Loucy (cell line): Measurements from ENCODE around the gene PHB1.

Source experiments
- H2AFZ ChIP-seq: fragments of 200-600 bp; sonication (generic); 2 replicates; pipeline ENCODE4 v1.6.0; 2016; ENCODE audit warnings: antibody characterized with exemption, mild to moderate bottlenecking, low read length, moderate library complexity
- H3F3A ChIP-seq: fragments of 200-600 bp; 2 replicates; pipeline ENCODE4 v1.6.0; 2016; ENCODE audit warnings: antibody characterized with exemption, low read depth, mild to moderate bottlenecking
- H3K27me3 ChIP-seq: fragments of 200-600 bp; sonication (generic); 2 replicates; pipeline ENCODE4 v1.6.1; 2014; ENCODE audit warnings: low read length, mild to moderate bottlenecking; ENCODE audit not compliant: insufficient read depth, poor library complexity, severe bottlenecking
- H3K36me3 ChIP-seq: fragments of 200-600 bp; sonication (generic); 2 replicates; pipeline ENCODE4 v1.6.1; 2016; ENCODE audit warnings: low read length; ENCODE audit not compliant: insufficient read depth
- H3K4me1 ChIP-seq: fragments of 200-600 bp; sonication (generic); 2 replicates; pipeline ENCODE4 v1.5.1; 2014; ENCODE audit warnings: low read length, mild to moderate bottlenecking; ENCODE audit not compliant: insufficient read depth, poor library complexity, severe bottlenecking
- H3K4me2 ChIP-seq: fragments of 200-600 bp; sonication (generic); 2 replicates; pipeline ENCODE4 v1.6.0; 2014; ENCODE audit warnings: antibody characterized with exemption, low read length, low read depth, mild to moderate bottlenecking; ENCODE audit not compliant: poor library complexity, severe bottlenecking
- H3K4me3 ChIP-seq: fragments of 200-600 bp; sonication (generic); 2 replicates; pipeline ENCODE4 v1.5.1; 2014; ENCODE audit warnings: low read length, mild to moderate bottlenecking, mixed read lengths; ENCODE audit not compliant: poor library complexity, severe bottlenecking
- H3K79me2 ChIP-seq: fragments of 200-600 bp; sonication (generic); 2 replicates; pipeline ENCODE4 v1.6.1; 2014; ENCODE audit warnings: low read length; ENCODE audit not compliant: insufficient read depth
- H3K9ac ChIP-seq: fragments of 200-600 bp; sonication (generic); 2 replicates; pipeline ENCODE4 v1.6.0; 2014; ENCODE audit warnings: mild to moderate bottlenecking, low read depth, low read length, moderate library complexity; ENCODE audit not compliant: poor library complexity, severe bottlenecking
- H3K9me2 ChIP-seq: fragments of 200-600 bp; sonication (generic); replicated peaks from 2 replicates; pipeline ENCODE4 v1.6.1; 2016; ENCODE audit warnings: low read depth, low read length, mixed read lengths
- H3K9me3 ChIP-seq: fragments of 200-600 bp; sonication (generic); 2 replicates; pipeline ENCODE4 v1.6.1; 2014; ENCODE audit warnings: mild to moderate bottlenecking, antibody characterized with exemption, low read length, low read depth; ENCODE audit not compliant: insufficient read depth
- H4K20me1 ChIP-seq: fragments of 200-600 bp; sonication (generic); 2 replicates; pipeline ENCODE4 v1.6.0; 2014; ENCODE audit warnings: antibody characterized with exemption, low read length, mild to moderate bottlenecking; ENCODE audit not compliant: insufficient read depth, poor library complexity, severe bottlenecking
- CTCF ChIP-seq: fragments of 200-600 bp; sonication (generic); conservative IDR thresholded peaks from 2 replicates; pipeline ENCODE4 v1.5.1; 2014; ENCODE audit warnings: mild to moderate bottlenecking, antibody characterized with exemption, low read length
- EZH2phosphoT487 ChIP-seq: fragments of 200-600 bp; IDR thresholded peaks from 2 replicates; pipeline ENCODE4 v1.6.1; 2018; ENCODE audit warnings: antibody characterized with exemption, mild to moderate bottlenecking, moderate library complexity, borderline replicate concordance

Gene PHB1

DNA sequence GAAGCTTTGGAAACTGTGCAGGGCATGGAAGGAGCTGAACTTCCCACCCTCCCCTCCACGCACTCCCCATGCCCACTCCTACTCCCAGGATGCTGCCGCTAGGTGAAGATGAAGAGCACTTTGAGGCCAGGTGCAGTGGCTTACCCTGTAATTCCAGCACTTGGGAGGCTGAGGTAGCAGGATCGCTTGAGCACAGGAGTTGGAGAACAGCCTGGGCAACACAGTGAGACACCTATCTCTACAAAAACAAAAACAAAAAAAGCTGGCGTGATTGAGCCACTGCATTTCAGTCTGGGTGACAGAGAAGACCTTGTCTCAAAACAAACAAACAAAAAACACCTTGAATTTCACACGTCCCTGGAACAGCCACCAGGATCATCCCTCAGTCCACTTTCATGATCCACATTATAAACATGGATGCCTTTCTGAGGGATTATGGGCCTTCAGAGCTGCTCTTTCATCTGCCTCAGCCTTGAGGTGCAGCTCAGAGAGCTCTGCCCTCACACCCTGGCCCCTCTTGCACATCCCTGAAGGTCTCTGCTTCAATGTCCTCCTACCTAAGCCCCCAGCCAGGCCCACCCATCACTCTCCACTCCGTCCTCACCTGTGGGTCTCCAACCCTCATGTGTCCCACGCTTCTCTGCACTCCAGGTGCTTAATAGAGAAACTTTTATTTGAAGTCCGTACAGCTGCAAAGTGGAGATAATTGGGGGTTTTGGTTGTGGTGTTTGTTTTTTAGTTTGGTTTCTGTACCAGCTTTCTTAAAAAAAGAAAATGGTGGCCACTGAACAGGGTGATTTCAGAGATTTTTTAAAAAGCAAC is 25.8 kb downstream of the PHB1 start:
- TF ChIP-seq CTCF (no peak), EZH2phosphoT487 (no peak)
- H2AFZ ChIP-seq, result no peak overlapping the region
- H3K27me3 ChIP-seq, result no peaks in the 10 kb centered on the region
- H3K9ac ChIP-seq, result peak overlapping the region; percentile 53
- peaks cover 49% of the 10 kb centered on the region for H3K4me1 ChIP-seq
- peak overlapping the region; percentile 63 for H3K4me2 ChIP-seq
- no peaks in the 10 kb centered on the region for H3F3A ChIP-seq
- H3K36me3 ChIP-seq, result no peaks in the 10 kb centered on the region
- H4K20me1 ChIP-seq, result no peaks in the 10 kb centered on the region
- H3K4me3 ChIP-seq, result peak overlapping the region; percentile 48
- no peaks in the 10 kb centered on the region for H3K9me3 ChIP-seq
- H3K9me2 ChIP-seq, result no peaks in the 10 kb centered on the region
- H3K79me2 ChIP-seq, result no peaks in the 10 kb centered on the region

DNA sequence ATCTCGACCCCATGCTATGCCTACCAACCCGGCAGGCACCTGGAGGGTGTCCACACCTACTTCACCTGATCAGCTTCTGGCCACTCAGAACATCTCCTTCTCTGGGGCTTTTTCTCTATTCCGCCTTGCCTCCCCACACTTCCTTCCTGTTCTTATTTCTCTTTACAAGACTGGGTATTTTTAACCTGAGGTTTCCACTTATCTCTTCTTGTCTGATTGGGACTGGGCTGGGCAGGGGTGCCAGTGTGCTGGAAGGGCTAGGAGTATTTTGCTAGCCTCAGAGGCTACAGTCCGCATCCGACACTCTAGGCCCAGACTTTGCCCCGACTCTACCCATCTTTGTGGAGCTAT is 26.4 kb downstream of the PHB1 start:
- H3K36me3 ChIP-seq, result no peaks in the 10 kb centered on the region
- peak overlapping the region; percentile 63 for H3K4me2 ChIP-seq
- H2AFZ ChIP-seq, result no peak overlapping the region
- H3K27me3 ChIP-seq, result no peaks in the 10 kb centered on the region
- H3K4me3 ChIP-seq, result peak overlapping the region; percentile 48
- no peaks in the 10 kb centered on the region for H3F3A ChIP-seq
- no peaks in the 10 kb centered on the region for H3K9me3 ChIP-seq
- no peaks in the 10 kb centered on the region for H4K20me1 ChIP-seq
- TF ChIP-seq CTCF (no peak), EZH2phosphoT487 (no peak)
- H3K9me2 ChIP-seq, result no peaks in the 10 kb centered on the region
- peak overlapping the region; percentile 53 for H3K9ac ChIP-seq
- peaks cover 43% of the 10 kb centered on the region for H3K4me1 ChIP-seq
- no peaks in the 10 kb centered on the region for H3K79me2 ChIP-seq

GRCh38 chr17:49387498-49388289 is 27.0 kb downstream of the PHB1 start:
- H3K4me3 ChIP-seq, result peak overlapping the region; percentile 48
- no peaks in the 10 kb centered on the region for H3F3A ChIP-seq
- TF ChIP-seq EZH2phosphoT487, result no peak
- no peak for TF ChIP-seq CTCF
- peak overlapping the region; percentile 53 for H3K9ac ChIP-seq
- no peak overlapping the region for H2AFZ ChIP-seq
- H4K20me1 ChIP-seq, result no peaks in the 10 kb centered on the region
- H3K36me3 ChIP-seq, result no peaks in the 10 kb centered on the region
- H3K9me2 ChIP-seq, result no peaks in the 10 kb centered on the region
- H3K4me2 ChIP-seq, result peak overlapping the region; percentile 63
- H3K79me2 ChIP-seq, result no peaks in the 10 kb centered on the region
- no peaks in the 10 kb centered on the region for H3K27me3 ChIP-seq
- peaks cover 41% of the 10 kb centered on the region for H3K4me1 ChIP-seq
- H3K9me3 ChIP-seq, result no peaks in the 10 kb centered on the region
